K562 (cell line): ENCODE measurements around the gene RILP. TPM values are rescaled to one million over a fixed set of nuclear protein-coding genes. Genes with fewer than 3 reads are reported as not detected.

Source experiments
- ATAC-seq: fragments of 200-7000 bp; cut with Tn5 transposase; 3 replicates; pipeline ENCODE4 v1.9.1; 2020; ENCODE audit warnings: moderate library complexity
- BruUV-seq: library from RNA; stranded (reverse); fragments of 400-500 nt; replicated peaks from 2 replicates; lab custom pipeline; 2021; lab: Mats Ljungman, UMichigan
- CTCF ChIA-PET: fragments of 300-600 bp; formaldehyde crosslinking; extraction: SDS; loops from one replicate; lab custom pipeline; 2021; ENCODE audit warnings: low intra/inter-chr PET ratio; lab: Yijun Ruan, JAX
- POLR2A ChIA-PET: fragments of 300-600, 350-650 bp; sonication (Branson Sonifier 250); formaldehyde crosslinking; extraction: SDS; loops from one replicate; lab custom pipeline; 2021; ENCODE audit warnings: antibody characterized with exemption, inconsistent platforms; lab: Yijun Ruan, JAX
- DNase-seq, 4 experiments: peaks; one replicate each; pipeline versions ENCODE4 v3.0.0 to v3.0.0-alpha.2; 2011 to 2018; ENCODE audit warnings: low spot score in 3 of 4, mixed read lengths in 3 of 4; ENCODE audit errors: extremely low read depth in 1 of 4
- FAIRE-seq: peaks from 2 replicates; lab custom pipeline; 2011; peaks lifted over from hg19 to GRCh38; lab: Jason Lieb, UNC
- H2AFZ ChIP-seq: 2 replicates; pipeline ENCODE4 v1.6.0; 2011; ENCODE audit warnings: low read depth, low read length, control low read depth, inconsistent platforms
- H3K27ac ChIP-seq: fragments of 200-600 bp; 3 replicates; pipeline ENCODE4 v1.8.0; 2011; ENCODE audit warnings: low read depth, mild to moderate bottlenecking, control low read depth, inconsistent platforms, low read length, moderate library complexity, mixed read lengths; ENCODE audit errors: extremely low read depth
- H3K27me3 ChIP-seq, 2 experiments: fragments of 300-600 bp in 1 of 2; 2 replicates in 1 of 2; 3 replicates in 1 of 2; pipeline versions ENCODE4 v1.6.0 to v1.8.0; 2011; ENCODE audit warnings: inconsistent platforms in 2 of 2, low read length in 2 of 2, mild to moderate bottlenecking in 1 of 2, mixed read lengths in 1 of 2, moderate library complexity in 1 of 2; ENCODE audit not compliant: control insufficient read depth in 2 of 2, insufficient read depth in 2 of 2
- H3K36me3 ChIP-seq: fragments of 300-600 bp; 3 replicates; pipeline ENCODE4 v1.8.0; 2011; ENCODE audit warnings: mild to moderate bottlenecking, low read length, inconsistent platforms; ENCODE audit not compliant: control insufficient read depth, insufficient read depth
- H3K4me1 ChIP-seq, 2 experiments: fragments of 200-600 bp in 1 of 2; replicated peaks in 1 of 2; 2 replicates in 1 of 2; 3 replicates in 1 of 2; pipeline versions ENCODE4 v1.5.1 to v1.8.0; 2011; ENCODE audit warnings: inconsistent platforms in 2 of 2, low read length in 2 of 2, mild to moderate bottlenecking in 1 of 2, mixed read lengths in 1 of 2, moderate library complexity in 1 of 2; ENCODE audit not compliant: control insufficient read depth in 2 of 2, insufficient read depth in 2 of 2
- H3K4me2 ChIP-seq: 2 replicates; pipeline ENCODE4 v1.6.1; 2011; ENCODE audit warnings: low read length, control low read depth, inconsistent platforms, mixed read lengths; ENCODE audit not compliant: insufficient read depth
- H3K4me3 ChIP-seq: fragments of 200-600 bp; sonication (generic), shearing (Covaris generic); 2 replicates; pipeline ENCODE4 v1.5.1; 2016; ENCODE audit warnings: control low read depth, inconsistent platforms
- H3K79me2 ChIP-seq: fragments of 200-600 bp; 3 replicates; pipeline ENCODE4 v1.8.0; 2011; ENCODE audit warnings: low read length, inconsistent platforms; ENCODE audit not compliant: control insufficient read depth, insufficient read depth
- H3K9ac ChIP-seq, 2 experiments: 2 replicates each; pipeline versions ENCODE4 v1.6.0 to v1.6.1; 2011; ENCODE audit warnings: low read depth in 2 of 2, low read length in 2 of 2, control low read depth in 1 of 2, inconsistent platforms in 1 of 2, mild to moderate bottlenecking in 1 of 2, mixed read lengths in 1 of 2; ENCODE audit not compliant: insufficient read depth in 1 of 2
- H3K9me1 ChIP-seq: one replicate; pipeline ENCODE4 v1.6.0; 2011; ENCODE audit warnings: inconsistent platforms, mild to moderate bottlenecking, low read length, moderate library complexity; ENCODE audit not compliant: control insufficient read depth, insufficient read depth
- H3K9me3 ChIP-seq: replicated peaks from 2 replicates; pipeline ENCODE4 v1.5.1; 2011; ENCODE audit warnings: low read depth, low read length, inconsistent platforms; ENCODE audit not compliant: control insufficient read depth, insufficient read depth
- H4K20me1 ChIP-seq: replicated peaks from 2 replicates; pipeline ENCODE4 v1.6.1; 2011; ENCODE audit warnings: low read length, inconsistent platforms, mixed read lengths; ENCODE audit not compliant: control insufficient read depth, insufficient read depth
- BCOR ChIP-seq: fragments of 450-650 bp; IDR thresholded peaks from 2 replicates; pipeline ENCODE4 v1.6.1; 2016
- HDAC2 ChIP-seq: fragments of 450-650 bp; IDR thresholded peaks from 2 replicates; pipeline ENCODE4 v1.6.1; 2016; ENCODE audit warnings: mild to moderate bottlenecking
- MCM5 ChIP-seq: fragments of 450-650 bp; IDR thresholded peaks from 2 replicates; pipeline ENCODE4 v1.6.1; 2016; ENCODE audit warnings: low read depth
- POLR2G ChIP-seq: fragments of 200-400 bp; formaldehyde crosslinking; IDR thresholded peaks from 2 replicates; pipeline ENCODE4 v1.6.1; 2017; ENCODE audit warnings: low read depth, mild to moderate bottlenecking, antibody characterized with exemption, low read length, moderate library complexity
- POU5F1 ChIP-seq: fragments of 150-350 bp; IDR thresholded peaks from 2 replicates; pipeline ENCODE4 v1.6.1; 2014; ENCODE audit warnings: borderline replicate concordance, low read length, low read depth, mild to moderate bottlenecking; ENCODE audit not compliant: partially characterized antibody
- SMARCA5 ChIP-seq: fragments of 450-650 bp; IDR thresholded peaks from 2 replicates; pipeline ENCODE4 v1.6.1; 2016
- ZNF121 ChIP-seq: sonication (generic); formaldehyde crosslinking; conservative IDR thresholded peaks from 2 replicates; pipeline ENCODE4 v1.8.0; 2022; ENCODE audit warnings: missing genetic modification reagents
- WGBS: fragments of 100-300 bp; shearing (Covaris generic); methylation state at CpG from one replicate; pipeline ENCODE4 v1.1.6; 2016; ENCODE audit warnings: low coverage, mixed read lengths; ENCODE audit not compliant: insufficient coverage; ENCODE audit errors: missing lambda C conversion rate; 5-methylcytosine and 5-hydroxymethylcytosine counted together
- in situ Hi-C: fragments of 300-500 bp; cut with MboI; formaldehyde crosslinking; loops from 4 replicates; pipeline ENCODE4 v1.15.0; 2018; ENCODE audit warnings: inconsistent platforms, mixed read lengths
- intact Hi-C: fragments of 100-400 bp; cut with micrococcal nuclease; formaldehyde crosslinking; loops from 2 replicates; pipeline ENCODE4 v1.14.2; 2022
- polyA plus RNA-seq, 8 experiments: library from polyadenylated mRNA; depleted of rRNA in 4 of 8; stranded (reverse) in 5 of 8; unstranded in 3 of 8; fragments of >200 nt; fragmentation: Nextera tagmentation in 2 of 8; fragmentation: Illumina TruSeq in 1 of 8; extraction: Ambion mirVana in 2 of 8; extraction: Trizol in 1 of 8; gene quantifications; 2 replicates each; pipeline versions ENCODE4 v1.2.1 to v1.2.3, GENCODE V29; 2011 to 2014; ENCODE audit warnings: inconsistent platforms in 1 of 8, missing spikeins in 1 of 8
- total RNA-seq, 7 experiments: library from RNA; depleted of rRNA in 6 of 7; stranded (reverse); fragments of >200 nt in 6 of 7; fragmentation: Illumina TruSeq in 2 of 7; extraction: Trizol in 2 of 7; gene quantifications; 2 replicates each; pipeline versions ENCODE4 v1.2.1 to v1.2.3, GENCODE V29; 2011 to 2021; ENCODE audit warnings: low replicate concordance in 1 of 7

The RILP gene
- total and polyA plus RNA-seq, 9 of the 15 experiments (the other 6 are each of a cell fraction or from before 2014, with no cell fraction given) = 0.75 to 54.9 (median 27.8) TPM

GRCh38 chr17:1636732-1637285 is 12.9 kb downstream of the RILP start:
- H3K9me3 ChIP-seq = no peaks in the 10 kb centered on the region
- WGBS = 68% methylated on average over 8 of the region's 15 CpGs
- no peak for FAIRE-seq
- no peak overlapping the region for H3K4me3 ChIP-seq
- no peaks in the 10 kb centered on the region for H3K36me3 ChIP-seq
- ChIA-PET POLR2A (interaction anchor here (0.6 to 0.8 kb wide), 2 partner anchors 9 to 85 kb away, joined by 3 read pairs; partner anchors contain the start of gene SCARF1), CTCF (no interaction called here)
- H3K4me2 ChIP-seq = no peak overlapping the region
- H4K20me1 ChIP-seq = no peaks in the 10 kb centered on the region
- TF ChIP-seq POU5F1 (no peak), POLR2G (0 out of 2 replicates have a peak, but pooled peaks have one; percentile 39)
- BruUV-seq = no TSS peak
- H3K27ac ChIP-seq = no peak overlapping the region
- no peaks in the 10 kb centered on the region for H3K79me2 ChIP-seq
- no peaks in the 10 kb centered on the region for H3K27me3 ChIP-seq
- H2AFZ ChIP-seq = no peak overlapping the region
- H3K4me1 ChIP-seq = peaks cover 0 to 29% of the 10 kb centered on the region in 2 experiments; a peak in 2 of 5 replicates
- DNase-seq = no peak
- no peaks in the 10 kb centered on the region for H3K9me1 ChIP-seq
- intact Hi-C loops (no loop called here), in situ Hi-C loops (no loop called here)
- no peak overlapping the region; a peak in 1 of 4 replicates for H3K9ac ChIP-seq
- no peak for ATAC-seq

GRCh38 chr17:1635675-1636465 is 13.8 kb downstream of the RILP start:
- H3K9ac ChIP-seq = no peak overlapping the region
- in situ Hi-C loops (no loop called here), intact Hi-C loops (no loop called here)
- peaks cover 0 to 29% of the 10 kb centered on the region in 2 experiments; a peak in 2 of 5 replicates for H3K4me1 ChIP-seq
- BruUV-seq = no TSS peak
- DNase-seq (no peak), ATAC-seq (no peak), FAIRE-seq (no peak)
- H3K79me2 ChIP-seq = no peaks in the 10 kb centered on the region
- no peak overlapping the region for H2AFZ ChIP-seq
- CTCF ChIA-PET = interaction anchor here (0.6 kb wide), 1 partner anchor 130 kb away, joined by 3 read pairs; no protein-coding TSS in a partner anchor
- no peaks in the 10 kb centered on the region for H3K9me3 ChIP-seq
- TF ChIP-seq SMARCA5 (no peak), BCOR (0 out of 2 replicates have a peak, but pooled peaks have one; percentile 26), ZNF121 (peak; percentile 69), HDAC2 (no peak), MCM5 (no peak)
- H4K20me1 ChIP-seq = no peaks in the 10 kb centered on the region
- H3K36me3 ChIP-seq = no peaks in the 10 kb centered on the region
- no peak overlapping the region for H3K4me2 ChIP-seq
- no peak overlapping the region for H3K4me3 ChIP-seq
- H3K27ac ChIP-seq = no peak overlapping the region
- POLR2A ChIA-PET = interaction anchor here (0.7 kb wide), 1 partner anchor 13 kb away, joined by 3 read pairs; no protein-coding TSS in a partner anchor
- no peaks in the 10 kb centered on the region for H3K27me3 ChIP-seq
- WGBS = 65% methylated on average over 8 of the region's 10 CpGs
- H3K9me1 ChIP-seq = no peaks in the 10 kb centered on the region
